HG02885 (cell line): Measurements from ENCODE around the gene EXOSC5.
"Not testable (repeated sequence)": the region's sequence is repeated elsewhere in the genome, so short reads cannot be mapped to it uniquely, and the experiment has no call there.

Experiments used
- ATAC-seq: cut with Tn5 transposase; IDR thresholded peaks from one replicate; pipeline ENCODE4 v1.9.1; 2021; ENCODE audit warnings: mild to moderate bottlenecking; ENCODE audit not compliant: unreplicated experiment, poor library complexity

EXOSC5 gene

DNA sequence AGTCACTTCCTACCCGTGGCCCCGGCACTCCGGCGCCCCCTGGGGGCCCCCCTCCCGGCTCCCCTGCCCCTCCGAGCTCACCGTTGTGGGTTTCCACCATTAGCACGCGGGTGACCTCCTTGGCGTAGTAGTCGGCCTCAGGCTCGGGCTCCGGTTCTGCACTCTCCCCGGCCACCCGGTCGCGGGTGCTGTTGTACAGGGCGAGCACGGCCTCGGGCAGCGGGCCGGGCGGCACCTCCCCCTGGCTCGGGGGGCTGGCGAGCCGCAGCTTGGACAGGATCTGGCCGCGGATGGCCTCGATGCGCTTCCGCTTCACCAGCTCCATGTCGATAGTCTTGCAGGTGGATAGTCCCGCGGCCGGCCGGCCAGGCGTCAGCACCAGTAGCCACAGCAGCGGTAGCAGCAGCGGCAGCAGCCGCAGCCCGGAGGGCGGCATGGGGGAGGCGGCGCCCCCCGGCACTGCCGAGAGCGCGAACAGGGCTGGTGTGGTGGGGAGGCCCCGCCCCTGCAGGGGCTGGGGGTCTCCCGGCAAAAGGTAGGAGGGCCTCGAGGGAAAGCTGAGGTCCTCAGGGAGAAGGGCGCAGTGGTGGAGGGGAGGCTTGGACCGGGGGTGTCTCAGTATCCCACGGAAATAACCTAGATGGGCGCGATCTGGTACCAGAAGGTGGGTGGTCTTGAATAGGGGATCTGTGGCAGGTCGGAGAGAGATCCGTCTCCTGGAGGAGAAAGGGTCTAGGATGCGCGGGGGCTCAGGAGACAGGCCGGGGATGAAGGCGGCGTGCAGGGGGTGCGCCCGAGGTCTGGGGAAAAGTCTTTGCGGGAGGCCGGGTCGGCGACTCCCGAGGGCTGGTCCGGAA, 44.3 kb downstream of the EXOSC5 start:
- peak; percentile 29 for ATAC-seq

DNA sequence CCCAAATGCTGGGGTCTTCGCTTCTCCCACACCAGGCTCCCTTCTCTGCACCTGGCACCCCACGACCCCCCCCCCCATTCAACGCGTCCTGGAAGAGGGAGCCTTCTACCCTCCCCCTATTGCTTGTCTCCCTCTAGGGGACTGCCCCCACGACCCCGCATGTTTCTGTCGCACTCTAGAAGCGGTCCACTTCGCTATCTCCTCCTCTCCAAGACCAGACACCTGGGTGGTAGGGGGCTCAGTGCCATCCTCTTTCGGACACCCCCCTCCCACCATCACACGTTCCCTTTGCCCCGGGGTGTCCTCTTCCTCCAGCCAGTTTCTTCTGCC, 44.9 kb downstream of the EXOSC5 start:
- ATAC-seq = no peak

DNA sequence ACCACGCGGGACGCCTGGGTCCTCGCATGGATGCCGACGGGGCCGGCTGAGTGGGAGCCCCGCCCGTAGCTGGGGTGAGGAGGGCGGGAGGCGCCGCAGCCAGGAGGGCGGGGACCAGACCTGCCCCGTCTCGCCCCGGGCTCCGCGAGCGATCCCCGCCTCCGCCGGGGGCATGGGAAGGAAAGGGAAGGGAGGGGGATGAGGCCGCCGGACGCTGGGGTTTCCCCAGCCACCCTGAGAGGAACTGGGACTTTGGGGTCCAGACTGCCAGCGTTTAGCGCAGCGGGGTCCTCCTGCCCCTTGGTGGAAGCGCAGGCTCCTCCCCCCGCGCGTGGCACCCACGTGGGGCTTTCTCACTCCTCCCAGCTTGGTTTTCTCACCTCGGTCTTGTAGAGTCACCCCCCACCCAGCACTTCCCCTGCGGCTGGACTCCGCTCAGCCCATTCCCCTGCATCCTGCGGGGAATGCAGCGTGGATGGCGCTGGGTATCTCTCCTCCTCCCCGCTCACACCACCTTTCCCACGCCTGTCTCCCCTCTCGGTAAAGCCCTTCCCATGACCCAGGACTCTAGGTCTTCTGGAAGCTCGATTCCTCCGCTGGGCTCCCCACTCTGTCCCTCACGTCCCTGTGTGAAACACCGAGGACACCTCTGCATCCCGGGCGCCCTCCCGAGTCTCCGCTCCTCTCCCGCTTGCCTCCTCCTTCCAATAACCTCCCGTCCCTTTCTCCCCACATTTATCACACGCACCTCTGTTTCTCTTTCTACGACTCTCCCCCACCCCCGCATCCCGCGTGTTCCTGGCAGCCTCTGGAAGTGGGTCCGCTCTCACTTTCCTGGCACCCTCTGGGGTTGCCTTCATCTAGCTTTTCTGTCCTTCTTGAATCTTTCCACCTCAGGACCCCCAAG, 45.6 kb downstream of the EXOSC5 start:
- ATAC-seq = peak; percentile 39

DNA sequence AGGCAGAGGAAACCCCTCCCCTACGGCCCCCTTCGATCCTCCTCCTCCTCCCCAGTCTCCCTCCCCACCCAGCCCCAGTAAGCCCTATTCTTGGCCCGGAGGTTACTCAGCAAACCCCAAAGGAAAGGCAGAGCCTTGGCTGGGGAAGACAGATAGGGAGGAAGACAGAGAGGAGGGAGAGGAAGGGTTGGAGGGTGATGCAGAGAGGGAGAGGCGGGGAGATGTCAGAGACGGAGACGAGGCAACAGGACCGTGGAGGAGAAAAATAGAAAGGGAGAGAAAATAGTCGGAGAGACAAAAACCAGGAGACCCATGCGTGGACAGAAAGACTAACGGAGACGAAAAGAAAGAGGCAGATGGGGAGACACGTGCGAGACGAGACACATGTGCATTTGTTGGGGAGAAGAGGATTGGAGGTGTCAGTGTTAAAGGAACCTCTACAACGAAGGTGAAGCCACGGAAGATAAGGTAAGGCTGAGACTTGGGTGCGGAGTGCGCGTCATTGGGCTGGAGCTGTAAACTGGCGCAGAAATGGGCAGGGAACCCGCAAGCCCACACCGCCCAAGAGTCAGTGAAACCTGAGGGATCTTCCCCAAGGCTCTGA, 46.3 kb downstream of the EXOSC5 start:
- ATAC-seq = peak; percentile 1

DNA sequence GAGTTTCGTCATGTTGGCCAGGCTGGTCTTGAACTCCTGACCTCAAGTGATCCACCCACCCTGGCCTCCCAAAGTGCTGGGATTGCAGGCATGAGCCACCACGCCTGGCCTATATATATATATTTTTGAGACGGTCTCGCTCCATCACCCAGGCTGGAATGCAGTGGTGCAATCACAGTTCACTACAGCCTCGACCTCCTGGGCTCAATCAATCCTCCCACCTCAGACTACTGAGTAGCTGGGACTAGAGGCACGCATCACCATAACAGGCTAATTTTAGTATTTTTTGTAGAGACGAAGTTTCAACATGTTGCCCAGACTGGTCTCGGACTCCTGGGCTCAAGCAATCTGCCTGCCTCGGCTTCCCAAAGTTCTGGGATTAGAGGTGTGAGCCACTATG, 50.2 kb downstream of the EXOSC5 start:
- ATAC-seq = not testable (repeated sequence)

DNA sequence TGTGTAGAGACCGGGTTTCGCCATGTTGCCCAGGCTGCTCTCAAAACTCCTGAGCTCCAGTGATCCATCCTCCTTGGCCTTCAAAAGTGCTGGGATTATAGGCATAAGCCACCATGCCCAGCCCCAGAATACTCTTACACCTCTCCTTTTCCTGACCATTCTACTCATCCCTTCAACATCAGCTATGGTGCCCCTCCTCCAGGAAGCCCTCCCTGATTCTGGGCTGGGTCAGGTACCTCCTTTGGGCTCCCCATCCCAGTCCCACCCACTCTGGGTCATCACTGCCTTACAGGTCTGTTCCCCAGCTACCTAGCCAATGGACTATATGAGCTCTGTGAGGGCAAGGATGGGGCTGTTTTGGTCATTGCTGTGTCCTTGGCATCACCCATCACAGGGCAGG, 53.0 kb downstream of the EXOSC5 start:
- ATAC-seq = no peak

DNA sequence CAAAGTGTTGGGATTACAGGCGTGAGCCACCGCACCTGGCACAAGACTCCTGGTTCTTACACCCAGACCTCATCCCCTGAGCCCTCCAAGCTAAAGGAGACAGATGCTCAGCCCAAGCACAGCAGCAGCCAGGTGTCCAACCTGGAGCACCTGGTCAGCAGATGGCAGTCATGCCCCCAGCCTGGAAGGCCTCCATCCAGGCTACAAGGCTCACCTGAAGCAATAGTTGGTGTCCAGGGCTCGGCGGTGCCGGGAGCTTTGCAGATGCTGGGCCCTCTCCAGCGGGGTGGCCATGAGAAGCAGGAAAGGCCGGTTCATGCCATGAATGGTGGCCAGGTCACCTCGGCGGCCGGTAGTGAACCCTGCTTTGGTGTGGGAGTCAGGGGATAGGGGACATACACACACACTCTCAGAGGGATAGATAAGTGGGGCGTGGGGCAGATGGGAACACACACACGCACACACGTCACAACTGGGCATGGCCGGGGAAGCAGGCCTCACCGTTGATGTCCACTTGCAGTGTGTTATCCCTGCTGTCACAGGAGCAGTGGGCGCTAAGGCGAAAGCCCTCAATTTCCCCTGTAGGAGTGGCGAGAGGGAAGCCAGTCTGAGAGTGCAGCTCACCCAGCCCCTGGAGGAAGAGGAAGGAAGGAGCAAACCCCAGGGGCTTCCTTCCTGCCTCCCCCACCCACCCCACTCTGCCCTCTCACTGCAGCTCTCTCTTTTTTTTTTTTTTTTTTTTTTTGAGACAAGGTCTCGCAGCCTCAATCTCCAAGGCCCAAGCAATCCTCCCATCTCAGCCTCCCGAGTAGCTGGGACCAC, 55.3 kb downstream of the EXOSC5 start:
- ATAC-seq = no peak

DNA sequence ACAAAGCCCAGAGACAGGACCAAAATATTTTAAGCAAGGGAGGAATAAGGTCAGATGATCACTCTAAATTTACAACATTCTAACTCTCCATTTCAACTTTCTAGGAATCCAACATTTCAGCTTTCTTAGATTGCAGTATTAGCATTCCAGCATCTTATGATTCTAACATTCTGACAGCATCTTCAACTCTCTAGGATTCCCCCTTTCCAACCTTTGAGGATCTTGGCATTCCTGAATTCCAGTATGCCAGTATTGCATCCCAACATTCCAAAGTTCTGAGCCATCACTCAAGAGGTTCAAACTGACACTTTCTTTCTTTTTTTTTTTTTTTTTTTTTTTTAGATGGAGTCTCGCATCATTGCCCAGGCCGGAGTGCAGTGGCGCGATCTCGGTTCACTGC, 57.2 kb downstream of the EXOSC5 start:
- ATAC-seq = no peak
